HG03066 (cell line): Measurements from ENCODE around the gene TEAD2.
"Not testable (repeated sequence)": the region's sequence is repeated elsewhere in the genome, so short reads cannot be mapped to it uniquely, and the experiment has no call there.

Experiments used
- ATAC-seq: cut with Tn5 transposase; IDR thresholded peaks from one replicate; pipeline ENCODE4 v1.9.1; 2021; ENCODE audit warnings: low read depth; ENCODE audit not compliant: unreplicated experiment

The TEAD2 gene

GRCh38 chr19:49389406-49389805 lies 27.2 kb upstream of the TEAD2 start:
- ATAC-seq = no peak

- ATAC-seq = no peak
Observed at GRCh38 chr19:49387936-49388372, 25.7 kb upstream of the TEAD2 start, which contains the start of gene KASH5. Gene KASH5, plus strand, starts transcription at chr19:49388249. Its CDS starts 2,635 bp downstream, at chr19:49390884.

- no peak for ATAC-seq
Observed at GRCh38 chr19:49383599-49383998, 21.4 kb upstream of the TEAD2 start.

- no peak for ATAC-seq
Observed at GRCh38 chr19:49382639-49383038, 20.4 kb upstream of the TEAD2 start.

GRCh38 chr19:49380391-49380790 lies 18.2 kb upstream of the TEAD2 start:
- ATAC-seq = no peak

- no peak for ATAC-seq
Observed at GRCh38 chr19:49378512-49378911, 16.3 kb upstream of the TEAD2 start.

GRCh38 chr19:49374665-49375434 lies 12.6 kb upstream of the TEAD2 start:
- ATAC-seq = no peak

GRCh38 chr19:49373174-49373573 lies 11.0 kb upstream of the TEAD2 start:
- ATAC-seq = not testable (repeated sequence)

- no peak for ATAC-seq
Observed at GRCh38 chr19:49371184-49371583, 9.0 kb upstream of the TEAD2 start.

- ATAC-seq = no peak
Observed at GRCh38 chr19:49368711-49369358, 6.6 kb upstream of the TEAD2 start.

GRCh38 chr19:49366110-49366509 lies 3.9 kb upstream of the TEAD2 start:
- ATAC-seq = no peak

- no peak for ATAC-seq
Observed at GRCh38 chr19:49364083-49364737, 2.0 kb upstream of the TEAD2 start.

GRCh38 chr19:49363268-49364082 lies 1.3 kb upstream of the TEAD2 start, which contains the start of gene DKKL1:
Gene DKKL1, plus strand, starts transcription at chr19:49363877. Its CDS starts 122 bp downstream, at chr19:49363999.
- no peak for ATAC-seq

GRCh38 chr19:49362929-49363267 lies 682 bp upstream of the TEAD2 start:
- ATAC-seq = no peak

GRCh38 chr19:49361438-49362047 lies 673 bp downstream of the TEAD2 start:
- ATAC-seq = no peak

- ATAC-seq = no peak
Observed at GRCh38 chr19:49359851-49360820, 2.1 kb downstream of the TEAD2 start.

- no peak for ATAC-seq
Observed at GRCh38 chr19:49357186-49357585, 5.0 kb downstream of the TEAD2 start.

GRCh38 chr19:49356382-49356781 lies 5.8 kb downstream of the TEAD2 start:
- no peak for ATAC-seq

GRCh38 chr19:49355909-49356353 lies 6.3 kb downstream of the TEAD2 start:
- no peak for ATAC-seq
